Activated T-helper 1 cell treated with anti-CD3 and anti-CD28 coated beads, Interleukin-2, amount 50 U/mL, for 16 hours (primary cell): Measurements from ENCODE around the gene CYP4F8.

ENCODE experiments used
- DNase-seq, 2 donors: peaks; one replicate each; pipeline ENCODE4 v3.0.0-alpha.2; 2020; ENCODE audit warnings: low read depth in 1 of 2, low spot score in 1 of 2

The CYP4F8 gene

GRCh38 chr19:15615526-15615925 is 508 bp downstream of the CYP4F8 start:
- DNase-seq = no peak

DNA sequence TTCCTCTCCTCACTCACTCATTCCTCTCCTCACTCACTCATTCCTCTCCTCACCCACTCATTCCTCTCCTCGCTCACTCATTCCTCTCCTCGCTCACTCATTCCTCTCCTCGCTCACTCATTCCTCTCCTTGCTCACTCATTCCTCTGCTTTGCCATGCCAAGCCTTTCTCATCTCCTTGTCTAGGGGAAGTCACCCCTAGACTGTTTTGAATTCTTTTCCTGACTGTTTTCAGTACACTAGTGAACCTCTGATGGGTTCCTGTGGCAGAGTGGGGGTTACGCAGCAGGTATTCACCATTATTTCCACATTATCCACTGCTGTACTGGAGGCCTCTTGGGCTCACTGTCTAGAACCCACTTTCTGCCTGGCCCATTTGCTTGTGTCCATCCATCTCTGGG is 1.2 kb downstream of the CYP4F8 start:
- no peak for DNase-seq

DNA sequence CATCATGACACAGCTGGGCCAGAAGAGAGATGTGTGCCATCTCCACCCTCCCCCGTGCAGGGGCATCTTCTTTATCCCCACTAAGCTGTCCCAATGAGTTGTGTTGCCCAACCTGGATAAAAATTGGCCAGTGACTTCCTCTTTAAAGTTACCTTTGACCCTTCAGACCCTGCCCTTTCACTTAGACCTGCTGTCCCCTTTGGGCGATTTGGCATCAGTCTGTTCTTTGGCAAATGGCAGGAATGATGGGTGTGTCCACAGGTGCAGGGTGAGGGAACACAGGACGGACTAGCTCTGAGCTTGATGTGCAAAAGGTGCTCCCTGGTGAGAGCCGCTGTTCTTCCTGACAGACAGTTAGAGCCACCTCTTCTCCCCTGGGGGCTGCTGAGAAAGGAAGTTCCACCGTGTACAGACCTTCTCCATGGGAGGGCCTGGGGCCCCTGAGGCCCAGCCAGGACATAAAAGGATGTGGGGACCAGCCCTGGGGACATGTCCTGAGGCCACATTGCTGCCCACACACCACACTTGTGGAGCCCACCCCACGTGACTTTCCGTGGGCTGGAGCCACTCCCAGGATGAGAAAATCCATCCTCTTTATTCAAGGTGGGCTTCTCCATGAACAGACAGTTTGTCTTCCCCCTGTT is 1.7 kb downstream of the CYP4F8 start:
- DNase-seq = no peak

DNA sequence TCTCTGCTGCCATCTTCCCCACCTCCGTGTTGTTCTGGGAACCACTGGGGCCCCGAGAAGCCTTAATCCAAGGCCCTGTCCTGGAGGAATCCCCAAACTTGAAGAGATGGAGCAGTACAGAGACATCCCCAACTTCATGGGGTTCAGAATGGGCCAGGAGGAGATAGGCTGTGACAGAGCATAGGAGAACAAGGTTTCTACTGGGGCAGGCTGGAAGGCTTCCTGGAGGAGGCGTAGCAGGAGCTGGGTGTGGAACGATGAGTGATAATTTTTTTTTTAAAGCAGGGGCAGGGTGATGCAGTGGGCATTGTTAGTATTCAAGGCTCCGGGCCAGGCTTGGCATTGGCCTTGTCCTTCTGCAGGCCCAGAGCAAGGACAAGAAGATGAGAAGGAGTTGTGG is 3.3 kb downstream of the CYP4F8 start:
- no peak for DNase-seq

DNA sequence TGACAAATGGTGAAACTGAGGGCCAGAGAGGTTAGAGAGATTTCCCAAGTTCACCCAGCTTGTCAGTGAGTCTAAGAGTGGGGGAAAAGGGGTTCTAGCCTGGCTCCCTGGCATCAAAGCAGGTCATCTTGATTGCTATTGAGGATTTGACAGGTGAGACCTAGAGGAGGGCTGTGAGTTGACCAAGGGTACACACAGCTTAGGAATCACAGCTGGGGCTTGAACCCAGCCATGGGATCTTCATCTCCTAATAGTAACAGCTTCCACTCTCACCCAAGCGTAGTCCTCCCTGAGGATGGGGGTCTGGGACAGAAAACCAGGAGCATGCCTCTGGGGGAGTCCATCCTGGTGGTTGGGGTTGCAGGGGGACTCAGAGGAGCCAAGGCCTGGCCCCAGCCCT is 6.8 kb downstream of the CYP4F8 start:
- no peak for DNase-seq

DNA sequence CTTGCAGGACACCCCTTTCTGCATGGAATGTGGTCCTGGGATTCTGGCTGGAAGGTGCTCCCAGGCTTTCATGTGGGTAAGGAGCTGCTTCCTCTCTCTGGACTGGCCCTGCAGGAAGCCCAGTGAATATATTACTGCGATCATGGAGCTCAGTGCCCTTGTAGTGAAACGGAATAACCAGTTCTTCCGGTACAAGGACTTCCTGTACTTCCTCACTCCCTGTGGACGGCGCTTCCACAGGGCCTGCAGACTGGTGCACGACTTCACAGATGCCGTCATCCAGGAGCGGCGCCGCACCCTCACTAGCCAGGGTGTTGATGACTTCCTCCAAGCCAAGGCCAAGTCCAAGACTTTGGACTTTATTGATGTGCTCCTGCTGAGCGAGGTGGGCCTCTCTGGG is 8.0 kb downstream of the CYP4F8 start:
- DNase-seq = no peak

DNA sequence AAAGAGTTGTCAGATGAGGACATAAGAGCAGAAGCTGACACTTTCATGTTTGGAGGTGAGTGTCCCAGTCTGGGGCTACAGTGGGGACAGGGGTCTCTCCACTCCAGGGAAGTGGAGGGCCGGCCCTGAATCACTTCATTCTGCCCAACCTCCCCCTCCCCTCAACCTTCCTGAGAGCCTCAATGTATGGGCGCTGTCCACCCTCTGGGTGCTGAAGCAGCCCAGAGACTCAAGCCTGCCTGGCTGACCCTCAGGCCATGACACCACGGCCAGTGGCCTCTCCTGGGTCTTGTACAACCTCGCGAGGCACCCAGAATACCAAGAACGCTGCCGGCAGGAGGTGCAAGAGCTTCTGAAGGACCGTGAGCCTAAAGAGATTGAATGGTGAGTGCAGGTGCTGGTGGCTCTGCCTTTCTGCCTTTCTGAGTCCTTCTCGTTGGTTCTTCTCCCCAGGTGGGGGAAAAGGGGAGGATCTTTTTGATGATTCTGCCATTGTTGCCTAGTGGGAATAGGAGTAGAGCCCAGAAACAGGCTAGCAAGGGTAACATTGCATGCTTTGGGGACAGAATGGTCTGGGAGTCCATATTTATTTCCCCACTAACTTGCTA is 8.8 kb downstream of the CYP4F8 start:
- no peak for DNase-seq

- DNase-seq = no peak
These were observed 13.4 kb downstream of the CYP4F8 start for GRCh38 chr19:15628236-15629002.

DNA sequence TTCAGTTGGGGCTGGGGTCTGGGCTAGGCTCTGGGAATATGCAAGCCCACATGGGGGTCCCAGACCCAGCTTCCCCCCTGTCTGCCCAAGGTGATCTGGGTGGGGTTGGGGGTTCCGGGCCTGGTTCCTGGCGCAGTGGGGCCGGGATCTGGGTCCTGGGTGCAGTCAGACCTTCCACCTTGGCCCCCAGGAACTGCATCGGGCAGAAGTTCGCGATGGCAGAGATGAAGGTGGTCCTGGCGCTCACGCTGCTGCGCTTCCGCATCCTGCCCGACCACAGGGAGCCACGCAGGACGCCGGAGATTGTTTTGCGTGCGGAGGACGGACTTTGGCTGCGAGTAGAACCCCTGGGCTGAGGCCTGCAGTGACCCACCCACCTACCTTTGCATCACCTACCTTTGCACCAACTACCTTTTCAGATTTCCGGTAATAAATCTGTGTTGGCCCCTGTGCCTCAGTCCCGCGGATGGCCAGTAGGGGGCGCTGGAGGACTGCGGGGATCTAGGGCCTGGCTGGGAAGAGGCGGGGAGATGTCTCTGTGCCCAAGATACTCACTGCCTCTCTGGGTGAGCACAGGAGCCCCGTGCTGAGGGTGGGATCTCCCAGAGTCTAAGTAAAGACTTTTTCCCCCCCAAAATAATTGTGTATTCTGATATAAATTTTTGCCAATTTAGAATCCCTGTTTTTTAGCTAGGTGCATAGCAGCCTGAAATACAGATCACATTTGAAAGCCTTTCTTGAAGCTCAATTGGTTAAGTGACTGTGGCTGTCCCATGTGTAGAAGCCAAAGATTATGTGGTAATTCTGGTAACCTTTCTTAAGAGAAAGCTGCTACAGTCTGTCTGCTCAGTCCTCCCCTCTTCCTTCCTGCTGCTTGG is 14.2 kb downstream of the CYP4F8 start:
- DNase-seq = peak; percentile 82 to 91

DNA sequence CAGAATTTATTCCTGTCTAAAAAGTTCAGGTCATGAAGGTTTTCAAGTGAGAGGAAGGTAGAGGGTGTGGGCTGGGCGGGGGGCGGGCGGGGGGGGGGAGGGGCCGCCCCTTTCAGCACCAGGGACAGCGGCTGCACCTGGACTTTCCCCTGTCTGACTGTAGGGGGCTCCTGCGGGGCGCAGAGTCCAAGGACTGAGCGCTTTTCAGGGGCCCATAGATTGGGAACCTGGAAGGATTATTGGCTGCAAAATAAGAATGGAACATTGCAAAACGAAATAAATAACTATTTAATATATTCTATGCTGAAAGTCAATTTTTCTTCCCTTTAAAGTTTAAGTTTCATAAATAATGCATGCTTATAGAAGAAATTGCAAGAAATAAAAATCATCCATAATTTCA is 16.8 kb downstream of the CYP4F8 start:
- DNase-seq = no peak

- DNase-seq = no peak
These were observed 18.2 kb downstream of the CYP4F8 start for GRCh38 chr19:15633082-15633835.

DNA sequence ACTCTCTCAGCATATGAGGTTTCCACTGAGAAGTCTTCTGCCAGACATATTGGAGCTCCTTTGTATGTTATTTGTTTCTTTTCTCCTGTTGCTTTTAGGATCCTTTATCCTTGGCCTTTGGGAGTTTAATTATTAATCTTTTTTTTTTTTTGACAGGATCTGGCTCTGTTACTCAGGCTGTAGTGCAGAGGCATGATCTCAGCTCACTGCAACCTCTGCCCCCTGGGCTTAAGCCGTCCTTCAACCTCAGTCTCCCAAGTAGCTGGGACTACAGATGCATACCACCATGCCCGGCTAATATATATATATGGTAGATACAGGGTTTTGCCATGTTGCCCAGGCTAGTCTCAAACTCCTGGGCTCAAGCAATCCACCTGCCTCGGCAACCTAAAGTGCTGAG is 19.1 kb downstream of the CYP4F8 start:
- no peak for DNase-seq

DNA sequence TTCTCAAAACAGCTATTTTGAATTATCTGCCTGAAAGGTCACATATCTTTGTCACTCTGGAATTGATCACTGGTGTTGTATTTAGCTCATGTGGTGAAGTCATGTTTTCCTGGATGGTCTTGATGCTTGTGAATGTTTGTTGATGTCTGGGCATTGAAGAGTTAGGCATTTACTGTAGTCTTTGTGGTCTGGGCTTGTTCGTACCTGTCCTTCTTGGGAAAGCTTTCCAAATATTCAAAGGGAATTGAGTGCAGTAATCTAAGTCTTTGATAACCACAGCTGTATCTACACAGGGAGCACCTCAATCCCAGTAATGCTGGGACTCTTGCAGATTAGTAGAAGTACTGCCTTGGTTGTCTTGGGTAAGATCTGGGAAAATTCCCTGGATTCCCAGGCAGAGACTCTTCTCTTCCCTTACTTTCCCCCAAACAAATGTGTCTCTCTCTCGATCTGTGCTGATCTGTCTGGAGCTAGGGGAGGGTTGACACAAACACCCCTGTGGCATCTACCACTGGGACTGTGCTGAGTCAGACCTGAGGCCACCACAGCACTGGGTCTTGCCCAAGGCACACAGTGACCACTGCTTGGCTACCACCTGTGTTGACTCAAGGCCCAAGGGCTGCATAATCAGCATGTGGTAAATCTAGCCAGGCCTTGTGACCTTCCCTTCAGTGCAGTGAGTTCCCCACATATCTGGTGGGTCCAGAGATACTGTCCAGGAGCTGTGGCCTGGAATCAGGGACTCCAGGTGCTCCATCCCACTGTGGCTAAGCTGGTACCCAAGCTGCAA is 20.2 kb downstream of the CYP4F8 start:
- no peak for DNase-seq

GRCh38 chr19:15636026-15636425 is 21.0 kb downstream of the CYP4F8 start:
- no peak for DNase-seq

GRCh38 chr19:15639596-15639995 is 24.6 kb downstream of the CYP4F8 start:
- DNase-seq = no peak

GRCh38 chr19:15640294-15640903 is 25.4 kb downstream of the CYP4F8 start, which contains the start of gene CYP4F3:
Gene CYP4F3, plus strand, starts transcription at chr19:15640897. Its CDS starts 519 bp downstream, at chr19:15641416.
- DNase-seq = no peak

DNA sequence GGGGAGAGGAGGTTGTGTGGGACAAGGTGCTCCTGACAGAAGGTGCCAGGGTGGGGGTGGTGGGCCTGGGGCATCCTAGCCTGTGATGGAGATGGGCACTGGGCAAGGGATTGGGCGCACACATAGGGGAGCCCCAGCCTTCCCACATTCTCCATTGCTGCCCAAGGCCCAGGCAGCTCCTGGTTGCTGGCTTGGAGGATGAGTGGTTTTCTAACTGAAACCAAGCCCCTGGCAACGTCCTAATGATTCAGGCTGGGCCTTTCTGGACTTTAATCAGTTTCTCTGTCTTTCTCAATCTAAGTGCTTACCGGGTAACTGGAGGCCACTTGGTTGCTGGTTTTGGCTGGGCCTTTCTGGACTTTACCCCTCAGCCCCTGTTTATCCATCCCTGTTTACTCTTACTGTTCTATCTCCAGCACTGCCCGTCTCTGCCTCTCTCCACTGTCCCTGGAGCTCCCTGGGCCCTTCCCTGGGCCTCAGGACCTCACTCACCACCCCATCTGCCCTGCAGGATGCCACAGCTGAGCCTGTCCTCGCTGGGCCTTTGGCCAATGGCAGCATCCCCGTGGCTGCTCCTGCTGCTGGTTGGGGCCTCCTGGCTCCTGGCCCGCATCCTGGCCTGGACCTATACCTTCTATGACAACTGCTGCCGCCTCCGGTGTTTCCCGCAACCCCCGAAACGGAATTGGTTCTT is 26.0 kb downstream of the CYP4F8 start:
- no peak for DNase-seq

DNA sequence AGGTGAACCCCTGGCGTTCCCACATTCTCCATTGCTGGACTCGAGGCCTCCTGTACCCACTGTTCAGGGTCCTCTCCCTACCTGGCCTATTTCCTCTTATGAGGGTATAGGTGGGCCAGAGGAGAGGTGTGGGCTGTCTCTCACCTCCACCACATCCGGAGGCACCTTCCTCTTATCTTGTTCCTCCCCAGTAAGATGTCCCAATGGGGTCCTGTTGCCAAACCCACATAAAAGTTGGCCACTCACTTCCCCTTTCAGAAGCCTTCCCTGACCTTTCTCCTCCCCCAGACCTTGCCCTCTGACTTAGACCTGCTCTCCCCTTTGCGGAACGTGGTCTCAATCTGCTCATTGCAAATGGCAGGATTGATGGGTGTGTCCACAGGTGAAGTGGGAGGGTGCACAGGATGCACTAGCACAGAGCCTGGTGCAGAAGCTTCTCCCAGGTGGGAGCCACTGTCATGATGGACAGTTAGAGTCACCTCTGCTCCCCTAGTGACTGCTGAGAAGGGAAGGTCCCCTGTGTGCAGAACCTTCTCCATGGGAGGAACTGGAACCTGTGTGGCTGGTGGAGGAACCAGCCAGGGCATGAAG is 27.0 kb downstream of the CYP4F8 start:
- no peak for DNase-seq
